ENCODE results near the gene LAMA5. TPM values are rescaled to one million over a fixed set of nuclear protein-coding genes. Genes with fewer than 3 reads are reported as not detected.

Gene LAMA5
- total RNA-seq, 1 experiment from 2014 or later = 321 TPM

- Histone ChIP-seq H4K20me1 (ENCODE audit: insufficient read depth) (no peaks in the 10 kb centered on the region), H3K79me2 (ENCODE audit: insufficient read depth, low read length) (no peaks in the 10 kb centered on the region), H3K9me2 (ENCODE audit: insufficient read depth) (no peaks in the 10 kb centered on the region), H3K9me3 (ENCODE audit: control insufficient read depth in 1 of 2, insufficient read depth in 1 of 2, low read depth in 1 of 2, low read length in 2 of 2) (no peaks in the 10 kb centered on the region), H2AFZ (ENCODE audit: low read depth, low read length, poor library complexity, severe bottlenecking) (no peak overlapping the region), H3K9ac (ENCODE audit: low read length) (no peak overlapping the region), H3K4me3 (replicated peaks in 1 of 2; ENCODE audit: low read depth in 1 of 2, low read length in 2 of 2) (no peak overlapping the region), H3K4me2 (ENCODE audit: low read length) (no peak overlapping the region), H3K27me3 (ENCODE audit: insufficient read depth, low read length) (no peaks in the 10 kb centered on the region), H3K36me3 (ENCODE audit: control insufficient read depth in 1 of 2, insufficient read depth in 2 of 2, low read length in 2 of 2) (peaks cover 3% of the 10 kb centered on the region in 2 experiments; a peak in 2 of 4 replicates), H3K4me1 (ENCODE audit: control insufficient read depth in 1 of 2, insufficient read depth in 2 of 2, low read length in 2 of 2) (no peaks in the 10 kb centered on the region), H3K27ac (ENCODE audit: low read depth, low read length) (no peak overlapping the region)
- DNase-seq (ENCODE audit: low read depth, low spot score) (no peak), ATAC-seq (no peak; the same call in 1 of the 2 replicates)
- TF ChIP-seq EGR1 (IDR thresholded peaks at IDR 0.05; ENCODE audit: low read depth) (no peak), CEBPB (IDR thresholded peaks at IDR 0.05; ENCODE audit: low read depth) (no peak)
- ChIA-PET POLR2A (no interaction called here), RAD21 (ENCODE audit: low non-redundant PET in 1 of 2, low total read pairs in 2 of 2, uncharacterized antibody in 2 of 2, unreplicated experiment in 2 of 2) (no interaction called here), CTCF (no interaction called here)
- intact Hi-C loops (cut with micrococcal nuclease) = no loop called here
- no TSS peak for BruUV-seq (replicated peaks)
Measured at GRCh38 chr20:62274332-62274950, 92.7 kb downstream of the LAMA5 start.

- TF ChIP-seq EGR1 (IDR thresholded peaks at IDR 0.05; ENCODE audit: low read depth) (no peak), EZH2phosphoT487 (IDR thresholded peaks at IDR 0.05; ENCODE audit: borderline replicate concordance) (no peak), YY1 (IDR thresholded peaks at IDR 0.05; ENCODE audit: extremely low read depth, insufficient replicate concordance, low read depth, low read length) (no peak), SIN3A (IDR thresholded peaks at IDR 0.05; ENCODE audit: low read depth) (no peak), CTCF (IDR thresholded peaks at IDR 0.05 in 2 of 3, conservative IDR thresholded peaks at IDR 0.05 in 1 of 3; ENCODE audit: borderline replicate concordance in 1 of 3, insufficient read depth in 1 of 3, low read depth in 2 of 3, low read length in 2 of 3) (no peak), ZBTB33 (IDR thresholded peaks at IDR 0.05; ENCODE audit: extremely low read depth, insufficient replicate concordance, low read length) (no peak), SRF (IDR thresholded peaks at IDR 0.05; ENCODE audit: low read depth) (no peak), POLR2AphosphoS5 (IDR thresholded peaks at IDR 0.05; ENCODE audit: low read depth, low read length) (no peak), FOSL1 (IDR thresholded peaks at IDR 0.05; ENCODE audit: low read depth) (no peak), TCF7L2 (IDR thresholded peaks at IDR 0.05; ENCODE audit: borderline replicate concordance, extremely low read depth, insufficient read depth, insufficient read length) (no peak), CEBPB (IDR thresholded peaks at IDR 0.05; ENCODE audit: low read depth) (no peak)
- POLR2A ChIA-PET = no interaction called here
- no peaks in the 10 kb centered on the region for H3K9me2 ChIP-seq (ENCODE audit: insufficient read depth)
- no peaks in the 10 kb centered on the region for H3K27me3 ChIP-seq (ENCODE audit: insufficient read depth, low read length)
- no peaks in the 10 kb centered on the region for H3K9me3 ChIP-seq (ENCODE audit: control insufficient read depth in 1 of 2, insufficient read depth in 1 of 2, low read depth in 1 of 2, low read length in 2 of 2)
- no peak overlapping the region for H3K4me3 ChIP-seq (replicated peaks in 1 of 2; ENCODE audit: low read depth in 1 of 2, low read length in 2 of 2)
- no peak overlapping the region for H3K27ac ChIP-seq (ENCODE audit: low read depth, low read length)
- intact Hi-C loops (cut with micrococcal nuclease) = no loop called here
- H3K79me2 ChIP-seq (ENCODE audit: insufficient read depth, low read length) = no peaks in the 10 kb centered on the region
- TSS peak; percentile 28 for BruUV-seq (replicated peaks)
- peaks cover 0 to 3% of the 10 kb centered on the region in 2 experiments; a peak in 2 of 4 replicates for H3K36me3 ChIP-seq (ENCODE audit: control insufficient read depth in 1 of 2, insufficient read depth in 2 of 2, low read length in 2 of 2)
- CTCF ChIA-PET = no interaction called here
- H3K4me1 ChIP-seq (ENCODE audit: control insufficient read depth in 1 of 2, insufficient read depth in 2 of 2, low read length in 2 of 2) = no peaks in the 10 kb centered on the region
- H3K4me2 ChIP-seq (ENCODE audit: low read length) = no peak overlapping the region
- no peak overlapping the region for H2AFZ ChIP-seq (ENCODE audit: low read depth, low read length, poor library complexity, severe bottlenecking)
- no peak overlapping the region for H3K9ac ChIP-seq (ENCODE audit: low read length)
- RAD21 ChIA-PET (ENCODE audit: low non-redundant PET in 1 of 2, low total read pairs in 2 of 2, uncharacterized antibody in 2 of 2, unreplicated experiment in 2 of 2) = no interaction called here
- no peak for ATAC-seq
- no peaks in the 10 kb centered on the region for H4K20me1 ChIP-seq (ENCODE audit: insufficient read depth)
- DNase-seq (ENCODE audit: low read depth, low spot score) = no peak
Measured at GRCh38 chr20:62273416-62273815, 93.7 kb downstream of the LAMA5 start.
